H1 (cell line): ENCODE results near the gene MAJIN. TPM values are rescaled to one million over a fixed set of nuclear protein-coding genes. Genes with fewer than 3 reads are reported as not detected.

Experiments
- BRCA1 ChIP-seq: IDR thresholded peaks from 2 replicates; pipeline ENCODE4 v1.6.1; 2012; ENCODE audit warnings: low read depth, low read length, improper control_type of control experiment
- CBX8 ChIP-seq: fragments of 300-800, 300-1000 bp; sonication (generic); IDR thresholded peaks from 2 replicates; pipeline ENCODE4 v1.7.1; 2016; ENCODE audit warnings: low read depth, low read length, borderline replicate concordance
- CHD2 ChIP-seq: IDR thresholded peaks from 2 replicates; pipeline ENCODE4 v1.6.1; 2012; ENCODE audit warnings: low read length, improper control_type of control experiment
- CHD7 ChIP-seq: fragments of 300-600 bp; sonication (generic); IDR thresholded peaks from 2 replicates; pipeline ENCODE4 v1.7.1; 2012; ENCODE audit warnings: low read length, moderate library complexity, mild to moderate bottlenecking, inconsistent platforms; ENCODE audit not compliant: insufficient replicate concordance
- CTCF ChIP-seq, 3 experiments: IDR thresholded peaks; 1 replicate in 2 of 3; 2 replicates in 1 of 3; pipeline versions ENCODE4 v1.5.1 to v1.6.1; 2011; ENCODE audit warnings: low read length in 3 of 3, mild to moderate bottlenecking in 3 of 3, inconsistent platforms in 2 of 3, low read depth in 1 of 3, moderate library complexity in 1 of 3; ENCODE audit not compliant: insufficient read depth in 1 of 3; ENCODE audit errors: control extremely low read depth in 1 of 3
- KDM5A ChIP-seq: fragments of 200-600 bp; IDR thresholded peaks from 2 replicates; pipeline ENCODE4 v1.7.1; 2012; ENCODE audit warnings: mild to moderate bottlenecking, low read length, inconsistent platforms, mixed read lengths
- MAFK ChIP-seq: IDR thresholded peaks from 2 replicates; pipeline ENCODE4 v1.6.1; 2012; ENCODE audit warnings: low read depth, mild to moderate bottlenecking, improper control_type of control experiment, low read length
- SP4 ChIP-seq: IDR thresholded peaks from 2 replicates; pipeline ENCODE4 v1.6.1; 2012; ENCODE audit warnings: low read length, inconsistent platforms
- TEAD4 ChIP-seq: IDR thresholded peaks from 2 replicates; pipeline ENCODE4 v1.6.1; 2012; ENCODE audit warnings: low read depth, low read length, inconsistent platforms, mixed read lengths
- polyA plus RNA-seq, 7 experiments: library from polyadenylated mRNA; depleted of rRNA in 3 of 7; stranded (reverse) in 5 of 7; unstranded in 2 of 7; fragments of >200 nt in 5 of 7; fragments of 200-250 nt in 2 of 7; gene quantifications; 1 replicate in 5 of 7; 2 replicates in 1 of 7; 4 replicates in 1 of 7; pipeline versions ENCODE4 v1.2.1 to v1.2.3, GENCODE V29; 2011 to 2013; ENCODE audit warnings: missing spikeins in 2 of 7, mixed read lengths in 2 of 7
- total RNA-seq: library from RNA; stranded (reverse); fragmentation: NEBNext Ultra II Directional; extraction: Animal tissue kit (Norgen Biotek cat#: 25700); gene quantifications from 2 replicates; pipeline ENCODE4 v1.2.1, GENCODE V29; 2021

The MAJIN gene
- total and polyA plus RNA-seq, 2 of the 8 experiments (the other 6 are each of a cell fraction or from before 2014, with no cell fraction given) = not detected

- TF ChIP-seq CHD7 (no peak), KDM5A (no peak), MAFK (no peak), CTCF (IDR thresholded peaks at IDR 0.05; ENCODE audit: control extremely low read depth in 1 of 3, insufficient read depth in 1 of 3, low read depth in 1 of 3, low read length in 3 of 3) (no peak), CHD2 (no peak), CBX8 (no peak), BRCA1 (no peak), TEAD4 (no peak), SP4 (no peak)
Observed at GRCh38 chr11:64990222-64990923, 18.5 kb upstream of the MAJIN start (continued).
